ENCODE measurements around the gene GPR160.

GRCh38 chr3:170095771-170096170 lies 58.0 kb downstream of the GPR160 start:
- TF ChIP-seq TAF1 (IDR thresholded peaks at IDR 0.05; ENCODE audit: borderline replicate concordance, low read depth, low read length) (no peak), POLR2A (IDR thresholded peaks at IDR 0.05; ENCODE audit: low read depth, low read length) (no peak)
